HG03025 (cell line): ENCODE results near the gene LRBA.

Experiments
- ATAC-seq: cut with Tn5 transposase; IDR thresholded peaks from one replicate; pipeline ENCODE4 v1.9.1; 2021; ENCODE audit warnings: mild to moderate bottlenecking, moderate library complexity; ENCODE audit not compliant: unreplicated experiment, low FRiP score

The LRBA gene

GRCh38 chr4:150820409-150820808 is 194.7 kb downstream of the LRBA start:
- ATAC-seq, result no peak

- no peak for ATAC-seq
These were observed 196.4 kb downstream of the LRBA start for GRCh38 chr4:150818661-150819060.

- ATAC-seq, result no peak
These were observed 197.1 kb downstream of the LRBA start for GRCh38 chr4:150817804-150818528.

- ATAC-seq, result no peak
These were observed 198.1 kb downstream of the LRBA start for GRCh38 chr4:150817017-150817416.

- ATAC-seq, result no peak
These were observed 198.6 kb downstream of the LRBA start for GRCh38 chr4:150816491-150816890.

GRCh38 chr4:150814873-150815272 is 200.2 kb downstream of the LRBA start:
- no peak for ATAC-seq

- no peak for ATAC-seq
These were observed 209.7 kb downstream of the LRBA start for GRCh38 chr4:150805183-150806025.

- no peak for ATAC-seq
These were observed 213.3 kb downstream of the LRBA start for GRCh38 chr4:150801833-150802232.

- no peak for ATAC-seq
These were observed 215.9 kb downstream of the LRBA start for GRCh38 chr4:150799207-150799606.

GRCh38 chr4:150794706-150795105 is 220.4 kb downstream of the LRBA start:
- no peak for ATAC-seq

- no peak for ATAC-seq
These were observed 225.2 kb downstream of the LRBA start for GRCh38 chr4:150789864-150790263.

GRCh38 chr4:150784939-150785338 is 230.1 kb downstream of the LRBA start:
- no peak for ATAC-seq

GRCh38 chr4:150784305-150784704 is 230.8 kb downstream of the LRBA start:
- ATAC-seq, result no peak

- no peak for ATAC-seq
These were observed 232.2 kb downstream of the LRBA start for GRCh38 chr4:150782921-150783320.

GRCh38 chr4:150782311-150782710 is 232.8 kb downstream of the LRBA start:
- no peak for ATAC-seq

GRCh38 chr4:150781191-150781590 is 233.9 kb downstream of the LRBA start:
- no peak for ATAC-seq

- no peak for ATAC-seq
These were observed 235.4 kb downstream of the LRBA start for GRCh38 chr4:150779707-150780106.

- ATAC-seq, result no peak
These were observed 241.2 kb downstream of the LRBA start for GRCh38 chr4:150773729-150774449.

GRCh38 chr4:150773032-150773431 is 242.1 kb downstream of the LRBA start:
- ATAC-seq, result no peak

GRCh38 chr4:150771382-150771781 is 243.7 kb downstream of the LRBA start:
- no peak for ATAC-seq

- no peak for ATAC-seq
These were observed 245.2 kb downstream of the LRBA start for GRCh38 chr4:150769845-150770244.
